GM19468 (cell line): ENCODE data around the gene TARS1.

Experiments used
- ATAC-seq: cut with Tn5 transposase; IDR thresholded peaks from one replicate; pipeline ENCODE4 v1.9.1; 2021; ENCODE audit warnings: mild to moderate bottlenecking, moderate library complexity, moderate number of reproducible peaks; ENCODE audit not compliant: unreplicated experiment; ENCODE audit errors: extremely low read depth

TARS1 gene

GRCh38 chr5:33440482-33441240 lies at the start of gene TARS1:
Gene TARS1, plus strand, starts transcription at chr5:33440965. Its CDS starts 122 bp downstream, at chr5:33441087.
- ATAC-seq = peak; percentile 91

- ATAC-seq = no peak
These were observed 42.3 kb upstream of the TARS1 start for GRCh38 chr5:33398501-33398900.

GRCh38 chr5:33400675-33401074 lies 40.1 kb upstream of the TARS1 start:
- no peak for ATAC-seq

- no peak for ATAC-seq
These were observed 39.0 kb upstream of the TARS1 start for GRCh38 chr5:33401482-33402390.

GRCh38 chr5:33403187-33403586 lies 37.6 kb upstream of the TARS1 start:
- no peak for ATAC-seq

- ATAC-seq = no peak
These were observed 31.9 kb upstream of the TARS1 start for GRCh38 chr5:33408816-33409215.

GRCh38 chr5:33409435-33410170 lies 31.2 kb upstream of the TARS1 start:
- no peak for ATAC-seq

- no peak for ATAC-seq
These were observed 30.5 kb upstream of the TARS1 start for GRCh38 chr5:33410221-33410620.

GRCh38 chr5:33411498-33411897 lies 29.3 kb upstream of the TARS1 start:
- no peak for ATAC-seq

GRCh38 chr5:33415811-33416354 lies 24.9 kb upstream of the TARS1 start:
- ATAC-seq = no peak

- no peak for ATAC-seq
These were observed 23.1 kb upstream of the TARS1 start for GRCh38 chr5:33417632-33418031.

- no peak for ATAC-seq
These were observed 19.8 kb upstream of the TARS1 start for GRCh38 chr5:33420946-33421345.

GRCh38 chr5:33422191-33422590 lies 18.6 kb upstream of the TARS1 start:
- no peak for ATAC-seq

GRCh38 chr5:33423018-33423630 lies 17.6 kb upstream of the TARS1 start:
- no peak for ATAC-seq

- no peak for ATAC-seq
These were observed 15.5 kb upstream of the TARS1 start for GRCh38 chr5:33425314-33425713.

GRCh38 chr5:33430983-33431382 lies 9.8 kb upstream of the TARS1 start:
- ATAC-seq = no peak

GRCh38 chr5:33432656-33433055 lies 8.1 kb upstream of the TARS1 start:
- ATAC-seq = no peak

- ATAC-seq = no peak
These were observed 7.2 kb upstream of the TARS1 start for GRCh38 chr5:33433303-33434240.
